DMS 273 (cell line): ENCODE results near the gene P4HTM.
A peak's percentile ranks its signal among the peaks of the same experiment; 100 is the strongest.

ENCODE experiments used
- DNase-seq: peaks from one replicate; lab custom pipeline; 2025; ENCODE audit not compliant: unreplicated experiment; lab: John Stamatoyannopoulos, UW

P4HTM gene

GRCh38 chr3:48989796-48990635, at the start of gene P4HTM:
P4HTM (plus strand) TSS chr3:48990241; CDS start chr3:48990257, 16 bp downstream.
- DNase-seq: peak; percentile 80

- no peak for DNase-seq
Observed at GRCh38 chr3:48945432-48945831, 44.6 kb upstream of the P4HTM start.

GRCh38 chr3:48945891-48946549, 44.0 kb upstream of the P4HTM start:
- no peak for DNase-seq

GRCh38 chr3:48949376-48949717, 40.7 kb upstream of the P4HTM start:
- DNase-seq: no peak

- DNase-seq: no peak
Observed at GRCh38 chr3:48950051-48950450, 40.0 kb upstream of the P4HTM start.

GRCh38 chr3:48951764-48952163, 38.3 kb upstream of the P4HTM start:
- DNase-seq: no peak

- DNase-seq: no peak
Observed at GRCh38 chr3:48952510-48953118, 37.4 kb upstream of the P4HTM start.

GRCh38 chr3:48957006-48957705, 32.9 kb upstream of the P4HTM start:
- no peak for DNase-seq

GRCh38 chr3:48960841-48961413, 29.1 kb upstream of the P4HTM start:
- no peak for DNase-seq

- DNase-seq: no peak
Observed at GRCh38 chr3:48962340-48962739, 27.7 kb upstream of the P4HTM start.

GRCh38 chr3:48962939-48963338, 27.1 kb upstream of the P4HTM start:
- DNase-seq: no peak

GRCh38 chr3:48963591-48963990, 26.4 kb upstream of the P4HTM start:
- DNase-seq: no peak

GRCh38 chr3:48966367-48966766, 23.7 kb upstream of the P4HTM start:
- peak; percentile 57 for DNase-seq

- DNase-seq: no peak
Observed at GRCh38 chr3:48966876-48967361, 23.1 kb upstream of the P4HTM start.

- no peak for DNase-seq
Observed at GRCh38 chr3:48970586-48970985, 19.5 kb upstream of the P4HTM start.

- DNase-seq: no peak
Observed at GRCh38 chr3:48974076-48974864, 15.8 kb upstream of the P4HTM start.

GRCh38 chr3:48979451-48979850, 10.6 kb upstream of the P4HTM start:
- DNase-seq: no peak

GRCh38 chr3:48980295-48980694, 9.7 kb upstream of the P4HTM start:
- DNase-seq: no peak

- no peak for DNase-seq
Observed at GRCh38 chr3:48982016-48982415, 8.0 kb upstream of the P4HTM start.

- no peak for DNase-seq
Observed at GRCh38 chr3:48982686-48983085, 7.4 kb upstream of the P4HTM start.
